ENCODE data around the gene PJA2. TPM values are rescaled to one million over a fixed set of nuclear protein-coding genes. Genes with fewer than 3 reads are reported as not detected.

The PJA2 gene
- total RNA-seq, 1 donor from 2014 or later = 78.2 TPM

DNA sequence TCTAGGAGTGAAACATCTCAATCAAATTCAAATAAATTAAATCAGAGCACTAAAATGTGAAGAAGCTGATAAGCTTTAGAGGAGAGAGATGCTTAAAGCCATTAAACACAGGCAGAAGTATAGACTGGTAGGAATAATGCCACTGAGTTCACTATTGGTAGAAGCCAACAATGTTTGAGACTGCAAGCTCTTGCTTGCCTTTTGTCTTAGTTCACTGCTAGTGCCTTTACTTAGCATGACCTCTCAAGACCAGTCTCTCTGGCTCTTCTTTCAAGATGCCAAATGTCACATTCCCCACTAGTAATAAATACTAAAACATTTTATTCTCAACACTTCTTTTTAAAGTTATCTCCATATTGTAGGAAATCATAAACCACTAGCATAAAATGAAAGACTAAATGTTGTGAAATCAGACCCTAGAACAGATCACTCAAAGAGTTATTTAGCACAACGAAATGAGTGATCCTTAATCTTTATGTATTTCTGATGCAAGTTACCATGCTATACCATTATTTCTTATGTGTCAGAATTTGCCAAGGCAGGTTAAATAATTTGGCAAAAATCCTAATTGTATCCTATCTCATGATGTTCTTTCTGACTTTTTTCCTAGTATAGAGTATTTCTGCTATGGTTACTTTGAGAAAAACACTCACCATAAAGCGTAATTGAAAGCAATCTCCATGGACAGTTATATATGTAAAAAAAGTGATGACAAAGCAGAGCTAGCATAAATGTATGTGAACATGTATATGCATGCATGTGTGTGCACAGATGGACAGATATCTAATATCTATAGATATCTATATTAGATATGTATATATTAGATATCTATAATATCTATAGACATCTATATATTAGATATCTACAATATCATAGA, 57.5 kb downstream of the PJA2 start:
- DNase-seq (ENCODE audit: low spot score) = no peak
- Mint-ChIP-seq H3K27ac (ENCODE audit: unreplicated experiment) (no peak overlapping the region), H3K27me3 (ENCODE audit: unreplicated experiment) (no peaks in the 10 kb centered on the region), H3K4me1 (ENCODE audit: unreplicated experiment) (peaks cover 3% of the 10 kb centered on the region), H3K36me3 (ENCODE audit: low read depth, unreplicated experiment) (no peaks in the 10 kb centered on the region), H3K4me3 (ENCODE audit: unreplicated experiment) (no peak overlapping the region), H3K9me3 (ENCODE audit: unreplicated experiment) (no peaks in the 10 kb centered on the region)
- TF ChIP-seq, protein P1, sequence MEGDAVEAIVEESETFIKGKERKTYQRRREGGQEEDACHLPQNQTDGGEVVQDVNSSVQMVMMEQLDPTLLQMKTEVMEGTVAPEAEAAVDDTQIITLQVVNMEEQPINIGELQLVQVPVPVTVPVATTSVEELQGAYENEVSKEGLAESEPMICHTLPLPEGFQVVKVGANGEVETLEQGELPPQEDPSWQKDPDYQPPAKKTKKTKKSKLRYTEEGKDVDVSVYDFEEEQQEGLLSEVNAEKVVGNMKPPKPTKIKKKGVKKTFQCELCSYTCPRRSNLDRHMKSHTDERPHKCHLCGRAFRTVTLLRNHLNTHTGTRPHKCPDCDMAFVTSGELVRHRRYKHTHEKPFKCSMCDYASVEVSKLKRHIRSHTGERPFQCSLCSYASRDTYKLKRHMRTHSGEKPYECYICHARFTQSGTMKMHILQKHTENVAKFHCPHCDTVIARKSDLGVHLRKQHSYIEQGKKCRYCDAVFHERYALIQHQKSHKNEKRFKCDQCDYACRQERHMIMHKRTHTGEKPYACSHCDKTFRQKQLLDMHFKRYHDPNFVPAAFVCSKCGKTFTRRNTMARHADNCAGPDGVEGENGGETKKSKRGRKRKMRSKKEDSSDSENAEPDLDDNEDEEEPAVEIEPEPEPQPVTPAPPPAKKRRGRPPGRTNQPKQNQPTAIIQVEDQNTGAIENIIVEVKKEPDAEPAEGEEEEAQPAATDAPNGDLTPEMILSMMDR (IDR thresholded peaks at IDR 0.05; ENCODE audit: unreplicated experiment) = no peak

DNA sequence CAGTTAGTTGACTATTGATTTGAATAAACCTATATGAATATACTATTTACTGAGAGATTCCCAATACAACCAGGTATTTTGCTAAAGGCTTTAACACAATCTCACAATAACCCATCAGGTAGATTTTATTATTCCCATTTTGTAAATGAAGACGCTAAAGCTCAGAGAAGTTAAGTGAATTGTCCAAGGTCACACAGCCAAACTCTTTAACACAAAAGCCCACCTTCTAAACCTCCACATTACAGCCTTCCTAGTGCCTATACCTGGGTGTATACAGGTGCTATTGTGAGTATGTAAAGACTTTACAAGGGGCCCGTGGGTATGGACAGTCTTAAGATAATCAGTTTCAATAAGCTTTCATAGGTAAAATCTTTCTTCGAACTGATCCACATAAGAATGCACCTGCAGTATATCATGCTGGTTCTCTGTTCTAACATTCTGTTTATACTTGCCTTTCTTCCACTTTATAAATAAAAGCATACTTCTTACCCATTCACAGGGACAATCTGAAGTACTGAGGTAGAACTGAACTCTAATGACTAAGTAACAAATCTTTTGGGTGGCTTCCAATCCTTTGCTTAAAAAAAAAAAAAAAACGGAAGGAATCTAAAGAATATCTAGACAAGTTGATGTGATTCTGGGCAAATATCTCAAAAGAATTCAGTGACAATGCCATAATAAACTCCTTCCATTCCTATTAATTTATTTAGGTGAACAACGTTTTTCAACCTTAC, 59.1 kb downstream of the PJA2 start:
- no peak overlapping the region for H3K27ac Mint-ChIP-seq (ENCODE audit: unreplicated experiment)
- peaks cover 5% of the 10 kb centered on the region for H3K36me3 Mint-ChIP-seq (ENCODE audit: low read depth, unreplicated experiment)
- peaks cover 4% of the 10 kb centered on the region for H3K27me3 Mint-ChIP-seq (ENCODE audit: unreplicated experiment)
- H3K9me3 Mint-ChIP-seq (ENCODE audit: unreplicated experiment) = no peaks in the 10 kb centered on the region
- no peak overlapping the region for H3K4me3 Mint-ChIP-seq (ENCODE audit: unreplicated experiment)
- peaks cover 3% of the 10 kb centered on the region for H3K4me1 Mint-ChIP-seq (ENCODE audit: unreplicated experiment)
- no peak for DNase-seq (ENCODE audit: low spot score)
- TF ChIP-seq, protein P1 (IDR thresholded peaks at IDR 0.05; ENCODE audit: unreplicated experiment) = no peak

DNA sequence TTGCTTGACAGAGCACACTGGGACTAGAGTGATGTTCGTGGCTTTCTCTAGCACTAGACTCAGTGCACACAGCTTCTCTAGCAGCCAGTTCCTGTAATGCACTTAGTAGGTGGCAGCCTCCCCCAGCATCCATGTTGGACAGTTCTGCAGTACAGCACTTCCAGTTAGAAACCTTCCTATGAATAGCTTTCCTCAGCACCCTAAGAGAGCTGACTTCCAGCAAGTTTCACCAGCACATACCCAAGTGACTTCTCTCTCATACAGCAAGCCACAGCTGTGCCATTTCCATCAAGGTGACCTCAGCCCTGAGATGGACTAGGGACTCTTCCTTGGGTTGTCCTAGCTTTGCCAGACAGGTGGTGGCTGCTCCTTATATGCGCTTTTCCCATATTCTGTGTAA, 60.4 kb downstream of the PJA2 start:
- Mint-ChIP-seq H3K27ac (ENCODE audit: unreplicated experiment) (no peak overlapping the region), H3K9me3 (ENCODE audit: unreplicated experiment) (no peaks in the 10 kb centered on the region), H3K4me1 (ENCODE audit: unreplicated experiment) (peaks cover 3% of the 10 kb centered on the region), H3K36me3 (ENCODE audit: low read depth, unreplicated experiment) (peaks cover 15% of the 10 kb centered on the region), H3K27me3 (ENCODE audit: unreplicated experiment) (peaks cover 4% of the 10 kb centered on the region), H3K4me3 (ENCODE audit: unreplicated experiment) (no peak overlapping the region)
- TF ChIP-seq, protein P1 (IDR thresholded peaks at IDR 0.05; ENCODE audit: unreplicated experiment) = no peak
- DNase-seq (ENCODE audit: low spot score) = no peak

DNA sequence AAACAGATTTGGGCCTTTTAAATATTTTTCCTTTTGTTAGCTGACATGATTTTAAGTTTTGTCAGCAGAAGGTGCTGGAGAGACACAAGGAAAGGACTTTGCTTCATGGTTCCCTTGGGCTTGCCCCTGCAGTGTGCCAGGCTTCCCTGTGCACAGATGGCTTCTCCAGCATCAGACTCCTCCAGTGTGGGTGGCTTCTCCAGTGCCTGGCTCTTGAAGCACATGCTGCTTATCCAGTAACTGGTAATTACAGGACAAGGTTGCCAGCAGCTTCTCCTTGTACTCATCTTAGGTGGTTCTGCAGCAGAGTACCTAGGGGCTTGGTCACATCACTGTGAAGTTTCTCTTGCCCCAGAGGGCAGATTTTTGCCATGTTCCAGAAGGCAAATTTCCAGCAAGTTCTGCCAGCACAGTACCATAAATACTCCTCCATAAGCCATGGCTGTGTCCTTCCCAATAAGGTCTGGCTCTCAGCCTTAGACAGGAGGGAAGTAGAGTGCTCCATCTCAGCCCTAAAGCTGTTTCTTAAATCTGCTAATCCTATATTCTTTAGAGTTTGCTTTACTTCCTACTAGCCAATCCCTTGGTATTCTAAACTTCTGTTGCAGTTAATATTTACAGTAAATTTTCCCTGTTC, 62.4 kb downstream of the PJA2 start:
- H3K4me1 Mint-ChIP-seq (ENCODE audit: unreplicated experiment) = peaks cover 3% of the 10 kb centered on the region
- DNase-seq (ENCODE audit: low spot score) = no peak
- H3K4me3 Mint-ChIP-seq (ENCODE audit: unreplicated experiment) = no peak overlapping the region
- TF ChIP-seq, protein P1 (IDR thresholded peaks at IDR 0.05; ENCODE audit: unreplicated experiment) = no peak
- no peak overlapping the region for H3K27ac Mint-ChIP-seq (ENCODE audit: unreplicated experiment)
- peaks cover 20% of the 10 kb centered on the region for H3K36me3 Mint-ChIP-seq (ENCODE audit: low read depth, unreplicated experiment)
- no peaks in the 10 kb centered on the region for H3K9me3 Mint-ChIP-seq (ENCODE audit: unreplicated experiment)
- peaks cover 4% of the 10 kb centered on the region for H3K27me3 Mint-ChIP-seq (ENCODE audit: unreplicated experiment)

All from endothelial cell (in vitro differentiated cells).